MCF 10A (cell line): ENCODE data around the gene MOCS3. TPM values are rescaled to one million over a fixed set of nuclear protein-coding genes. Genes with fewer than 3 reads are reported as not detected.
A peak's percentile ranks its signal among the peaks of the same experiment; 100 is the strongest.

Experiments
- BruUV-seq: library from RNA; stranded (reverse); fragments of 400-500 nt; replicated peaks from 2 replicates; lab custom pipeline; 2021; lab: Mats Ljungman, UMichigan
- CTCF ChIA-PET: fragments of 300-600 bp; sonication (Branson Sonifier 250); formaldehyde crosslinking; extraction: SDS; loops from one replicate; lab custom pipeline; 2021; ENCODE audit warnings: antibody characterized with exemption, inconsistent platforms; lab: Yijun Ruan, JAX
- POLR2A ChIA-PET: fragments of 300-600, 350-650 bp; sonication (Branson Sonifier 250); formaldehyde crosslinking; extraction: SDS; loops from one replicate; lab custom pipeline; 2020; ENCODE audit warnings: antibody characterized with exemption, inconsistent platforms; lab: Yijun Ruan, JAX
- DNase-seq: peaks from one replicate; pipeline ENCODE4 v3.0.0-alpha.2; 2018; ENCODE audit not compliant: unreplicated experiment
- H3K27ac Mint-ChIP-seq: one replicate; pipeline ENCODE4 v1.8.0; 2022; ENCODE audit warnings: mild to moderate bottlenecking, low read depth, mixed read lengths; ENCODE audit not compliant: unreplicated experiment
- H3K27me3 Mint-ChIP-seq: one replicate; pipeline ENCODE4 v1.8.0; 2022; ENCODE audit warnings: mixed read lengths; ENCODE audit not compliant: insufficient read depth, unreplicated experiment
- H3K36me3 Mint-ChIP-seq: one replicate; pipeline ENCODE4 v1.8.0; 2022; ENCODE audit warnings: mild to moderate bottlenecking, moderate library complexity, mixed read lengths; ENCODE audit not compliant: insufficient read depth, unreplicated experiment
- H3K4me1 Mint-ChIP-seq: one replicate; pipeline ENCODE4 v1.8.0; 2022; ENCODE audit warnings: mixed read lengths; ENCODE audit not compliant: insufficient read depth, unreplicated experiment
- H3K4me3 Mint-ChIP-seq: one replicate; pipeline ENCODE4 v1.8.0; 2022; ENCODE audit warnings: mild to moderate bottlenecking, moderate library complexity, mixed read lengths; ENCODE audit not compliant: unreplicated experiment
- H3K9me3 Mint-ChIP-seq: one replicate; pipeline ENCODE4 v1.8.0; 2022; ENCODE audit warnings: mixed read lengths; ENCODE audit not compliant: unreplicated experiment
- intact Hi-C: fragments of 100-400 bp; cut with micrococcal nuclease; formaldehyde crosslinking; loops from 2 replicates; pipeline ENCODE4 v1.14.1; 2022
- total RNA-seq: library from RNA; stranded (reverse); gene quantifications from 2 replicates; pipeline ENCODE4 v1.2.3, GENCODE V29; 2022
- TF ChIP-seq, protein P1 (sequence below): fragments of 200-600 bp; IDR thresholded peaks from one replicate; pipeline ENCODE4 v1.8.0; 2022; ENCODE audit warnings: antibody characterized with exemption, mild to moderate bottlenecking; ENCODE audit not compliant: unreplicated experiment

The MOCS3 gene
- total RNA-seq, 1 experiment from 2014 or later, result 6.0 TPM

DNA sequence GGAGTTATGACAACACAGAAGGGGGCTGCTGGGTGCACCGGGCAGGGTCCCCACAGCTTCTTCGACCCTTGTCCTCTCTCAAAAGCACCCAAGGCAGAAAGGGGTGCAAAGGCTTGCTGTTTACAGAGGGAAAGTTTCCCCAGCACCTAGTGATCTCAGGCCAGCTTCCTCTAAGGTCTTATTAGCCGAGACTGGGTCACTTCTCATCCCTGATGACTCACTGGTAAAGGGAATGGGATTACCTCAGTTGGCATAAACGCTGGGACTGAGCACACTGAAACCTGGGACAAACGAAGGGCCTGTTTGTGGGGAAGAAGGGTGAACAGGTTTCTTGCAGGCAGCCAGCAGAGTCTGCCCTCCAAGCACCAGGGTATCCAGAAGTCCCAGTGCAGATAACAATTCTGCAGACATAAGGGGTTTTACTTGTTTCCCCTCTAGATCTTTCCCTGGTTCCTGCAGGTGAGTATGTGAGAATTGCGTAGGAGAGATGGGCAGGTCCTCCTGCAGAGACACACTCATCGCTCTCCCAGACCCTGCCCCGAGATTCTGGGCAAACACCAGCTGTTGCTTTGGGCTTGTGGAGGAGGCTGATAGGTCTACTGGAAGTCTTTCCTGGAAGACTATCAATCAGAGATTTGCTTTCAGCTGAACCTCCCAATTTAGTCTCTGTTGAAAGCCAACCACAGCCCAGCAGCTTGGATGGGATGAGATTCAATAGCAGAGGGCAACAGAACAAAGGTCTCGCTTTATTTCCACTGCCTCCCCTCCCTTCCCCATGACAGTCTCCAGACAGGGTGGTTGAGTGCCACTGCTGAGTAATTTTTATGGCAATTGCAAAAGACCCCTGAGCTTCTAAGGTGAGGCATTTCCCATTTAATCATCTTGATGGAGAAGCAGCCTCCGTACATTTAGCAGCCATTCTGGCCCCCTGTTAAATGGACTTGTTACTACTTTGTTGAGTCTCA is 38.6 kb downstream of the MOCS3 start:
- POLR2A ChIA-PET, result interaction anchor here (0.7 to 1.1 kb wide), 4 partner anchors 12 to 670 kb away, joined by 3 read pairs; no protein-coding TSS in a partner anchor
- Mint-ChIP-seq H3K27me3 (no peaks in the 10 kb centered on the region), H3K4me3 (no peak overlapping the region), H3K27ac (no peak overlapping the region), H3K9me3 (no peaks in the 10 kb centered on the region), H3K4me1 (peaks cover 17% of the 10 kb centered on the region), H3K36me3 (no peaks in the 10 kb centered on the region)
- TF ChIP-seq, protein P1, sequence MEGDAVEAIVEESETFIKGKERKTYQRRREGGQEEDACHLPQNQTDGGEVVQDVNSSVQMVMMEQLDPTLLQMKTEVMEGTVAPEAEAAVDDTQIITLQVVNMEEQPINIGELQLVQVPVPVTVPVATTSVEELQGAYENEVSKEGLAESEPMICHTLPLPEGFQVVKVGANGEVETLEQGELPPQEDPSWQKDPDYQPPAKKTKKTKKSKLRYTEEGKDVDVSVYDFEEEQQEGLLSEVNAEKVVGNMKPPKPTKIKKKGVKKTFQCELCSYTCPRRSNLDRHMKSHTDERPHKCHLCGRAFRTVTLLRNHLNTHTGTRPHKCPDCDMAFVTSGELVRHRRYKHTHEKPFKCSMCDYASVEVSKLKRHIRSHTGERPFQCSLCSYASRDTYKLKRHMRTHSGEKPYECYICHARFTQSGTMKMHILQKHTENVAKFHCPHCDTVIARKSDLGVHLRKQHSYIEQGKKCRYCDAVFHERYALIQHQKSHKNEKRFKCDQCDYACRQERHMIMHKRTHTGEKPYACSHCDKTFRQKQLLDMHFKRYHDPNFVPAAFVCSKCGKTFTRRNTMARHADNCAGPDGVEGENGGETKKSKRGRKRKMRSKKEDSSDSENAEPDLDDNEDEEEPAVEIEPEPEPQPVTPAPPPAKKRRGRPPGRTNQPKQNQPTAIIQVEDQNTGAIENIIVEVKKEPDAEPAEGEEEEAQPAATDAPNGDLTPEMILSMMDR, result no peak
- CTCF ChIA-PET, result interaction anchor here (0.6 to 22.3 kb wide), 11 partner anchors 9 to 1064 kb away, joined by 3 to 810 read pairs (median 8); partner anchors contain the start of gene ADNP
- peak; percentile 63 for DNase-seq
- no TSS peak for BruUV-seq
- intact Hi-C loops, result no loop called here

DNA sequence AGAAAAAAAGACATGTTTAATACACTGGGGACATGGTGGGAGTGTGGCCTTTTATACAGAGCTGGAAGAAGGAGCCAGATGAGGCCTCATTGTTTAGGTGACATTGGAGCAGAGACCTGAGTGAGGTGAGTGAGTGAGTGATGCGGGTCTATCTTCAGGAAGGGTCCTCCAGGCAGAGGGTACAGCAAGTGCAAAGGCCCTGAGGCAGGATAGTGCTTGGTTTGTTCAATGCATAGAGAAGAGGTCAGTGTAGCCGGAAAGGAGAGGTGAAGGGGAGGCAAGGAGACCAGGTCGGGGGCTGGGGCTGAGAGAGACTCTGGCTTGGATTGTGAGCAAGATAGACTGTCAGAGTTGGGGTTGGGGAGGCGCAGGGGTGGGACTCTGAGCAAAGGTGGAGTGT is 40.7 kb downstream of the MOCS3 start:
- intact Hi-C loops, result no loop called here
- Mint-ChIP-seq H3K9me3 (no peaks in the 10 kb centered on the region), H3K4me3 (no peak overlapping the region), H3K4me1 (peaks cover 6% of the 10 kb centered on the region), H3K36me3 (no peaks in the 10 kb centered on the region), H3K27me3 (no peaks in the 10 kb centered on the region), H3K27ac (no peak overlapping the region)
- no peak for DNase-seq
- TF ChIP-seq, protein P1, result no peak
- no TSS peak for BruUV-seq
- ChIA-PET POLR2A (interaction anchor here (1.5 kb wide), 1 partner anchor 12 kb away, joined by 3 read pairs; no protein-coding TSS in a partner anchor), CTCF (interaction anchor here (0.5 to 22.3 kb wide), 5 partner anchors 16 to 326 kb away, joined by 3 to 810 read pairs (median 3); no protein-coding TSS in a partner anchor)

DNA sequence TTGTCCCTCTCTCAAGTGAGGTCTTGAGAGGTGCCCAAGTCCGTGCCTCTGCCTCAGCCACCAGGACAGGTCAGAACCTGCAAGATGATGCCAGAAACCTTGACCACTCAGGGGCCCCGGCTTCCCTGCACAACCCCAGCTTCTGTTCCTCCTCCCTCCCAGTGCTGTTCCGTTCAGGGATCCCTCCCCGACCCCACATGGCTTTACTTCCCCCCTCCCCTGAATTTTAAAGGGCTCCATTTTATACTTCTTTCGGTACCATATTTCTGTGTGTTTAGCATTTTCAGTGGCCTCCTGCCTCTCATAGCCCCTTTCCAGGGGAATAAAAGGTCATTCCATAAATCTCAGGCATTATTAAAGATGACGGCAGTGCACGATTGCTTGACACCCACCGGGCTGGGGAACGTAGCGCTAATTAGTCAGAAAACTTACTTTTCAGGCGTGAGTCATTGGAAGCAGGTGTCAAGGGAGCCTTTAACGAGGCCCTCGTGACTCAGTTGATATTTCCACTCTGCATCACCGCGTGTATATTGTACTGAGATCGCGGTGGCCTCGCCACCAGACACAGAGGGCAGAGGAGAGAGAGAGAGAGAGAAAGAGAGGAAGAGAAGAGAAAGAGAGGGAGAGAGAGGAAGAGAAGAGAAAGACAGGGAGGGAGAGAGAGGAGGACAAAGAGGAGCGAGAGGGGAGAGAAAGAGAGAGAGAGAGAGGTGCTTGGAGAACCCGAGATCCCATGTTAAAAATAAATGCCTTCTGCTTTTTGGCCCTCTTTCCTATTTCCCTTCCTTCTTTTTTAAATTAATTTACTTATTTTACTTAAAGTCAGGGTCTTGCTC is 43.0 kb downstream of the MOCS3 start:
- intact Hi-C loops, result no loop called here
- BruUV-seq, result no TSS peak
- H3K27me3 Mint-ChIP-seq, result no peaks in the 10 kb centered on the region
- CTCF ChIA-PET, result interaction anchor here (0.9 to 1.8 kb wide), 8 partner anchors 9 to 325 kb away, joined by 4 to 11 read pairs (median 4); no protein-coding TSS in a partner anchor
- POLR2A ChIA-PET, result interaction anchor here (0.6 to 0.7 kb wide), 4 partner anchors 9 to 541 kb away, joined by 3 read pairs; no protein-coding TSS in a partner anchor
- TF ChIP-seq, protein P1, result no peak
- DNase-seq, result no peak
- H3K36me3 Mint-ChIP-seq, result peaks cover 5% of the 10 kb centered on the region
- H3K27ac Mint-ChIP-seq, result no peak overlapping the region
- no peak overlapping the region for H3K4me3 Mint-ChIP-seq
- H3K9me3 Mint-ChIP-seq, result no peaks in the 10 kb centered on the region
- H3K4me1 Mint-ChIP-seq, result peaks cover 6% of the 10 kb centered on the region
